Panc1 (cell line): Measurements from ENCODE around the gene ZNF783.

ENCODE experiments used
- CTCF ChIP-seq: fragments of 450-650 bp; IDR thresholded peaks from 2 replicates; pipeline ENCODE4 v1.5.1; 2017; ENCODE audit warnings: mild to moderate bottlenecking
- REST ChIP-seq, 2 experiments: IDR thresholded peaks; 2 replicates each; pipeline ENCODE4 v1.6.1; 2011 to 2012; ENCODE audit warnings: low read depth in 2 of 2, control low read depth in 1 of 2, low read length in 1 of 2, mild to moderate bottlenecking in 1 of 2, moderate library complexity in 1 of 2; ENCODE audit not compliant: insufficient read depth in 1 of 2
- SIN3A ChIP-seq: IDR thresholded peaks from 2 replicates; pipeline ENCODE4 v1.6.1; 2012; ENCODE audit warnings: low read depth, mild to moderate bottlenecking, low read length, moderate library complexity, borderline replicate concordance; ENCODE audit not compliant: insufficient read depth

- TF ChIP-seq CTCF (no peak), REST (IDR thresholded peaks at IDR 0.05; ENCODE audit: insufficient read depth in 1 of 2, low read depth in 2 of 2, low read length in 1 of 2) (no peak), SIN3A (no peak)
These were observed 17.2 kb downstream of the ZNF783 start for GRCh38 chr7:149279111-149279743.
